Measurements from ENCODE around the gene RPN2. TPM values are rescaled to one million over a fixed set of nuclear protein-coding genes. Genes with fewer than 3 reads are reported as not detected.

The RPN2 gene
- total and polyA plus RNA-seq, 2 donors (not counting 3 experiments of a cell fraction or from before 2014, with no cell fraction given): 283 to 530 TPM

GRCh38 chr20:37238426-37238825, 59.3 kb downstream of the RPN2 start:
- intact Hi-C loops (cut with micrococcal nuclease) (no loop called here), dilution Hi-C loops (cut with MboI; ENCODE audit: extremely low pct_ligation_motif_present, low sequenced_read_pairs) (no loop called here)
- Histone ChIP-seq H2AFZ (ENCODE audit: low read depth, low read length) (no peak overlapping the region), H3K9ac (replicated peaks; ENCODE audit: extremely low read depth, insufficient read depth, low read length) (no peak overlapping the region), H3K4me2 (ENCODE audit: insufficient read depth, low read length) (no peak overlapping the region), H3K9me1 (replicated peaks; ENCODE audit: control insufficient read depth, extremely low read depth, insufficient read depth, low read length) (no peaks in the 10 kb centered on the region), H4K20me1 (replicated peaks; ENCODE audit: control insufficient read depth, extremely low read depth, insufficient read depth, low read length) (no peaks in the 10 kb centered on the region), H3K9me3 (replicated peaks; ENCODE audit: control insufficient read depth, insufficient read depth, low read length) (no peaks in the 10 kb centered on the region), H3K4me1 (ENCODE audit: control insufficient read depth, extremely low read depth, insufficient read depth, low read length) (no peaks in the 10 kb centered on the region), H3K36me3 (ENCODE audit: control insufficient read depth in 2 of 2, extremely low read depth in 1 of 2, insufficient read depth in 2 of 2, low read length in 2 of 2) (peaks cover 37 to 40% of the 10 kb centered on the region in 2 experiments), H3K79me2 (ENCODE audit: control insufficient read depth, insufficient read depth, low read length) (no peaks in the 10 kb centered on the region), H3K27me3 (ENCODE audit: control insufficient read depth in 2 of 2, insufficient read depth in 2 of 2, low read length in 2 of 2) (no peaks in the 10 kb centered on the region), H3K27ac (ENCODE audit: insufficient read depth, low read depth, low read length) (no peak overlapping the region), H3K4me3 (replicated peaks in 1 of 3; ENCODE audit: insufficient read depth in 1 of 3, low read depth in 1 of 3, low read length in 3 of 3) (no peak overlapping the region)
- no peak for FAIRE-seq
- ChIA-PET CTCF (interaction anchor here (0.6 kb wide), 1 partner anchor 11 kb away, joined by 3 read pairs; no protein-coding TSS in a partner anchor), POLR2A (no interaction called here)
- no peak for DNase-seq (ENCODE audit: low read depth, low spot score)
- TF ChIP-seq CTCF (IDR thresholded peaks at IDR 0.05; ENCODE audit: extremely low read depth in 1 of 2, insufficient read depth in 1 of 2, low read depth in 1 of 2, low read length in 2 of 2): no peak
- no peak for TF ChIP-seq FOS (IDR thresholded peaks at IDR 0.05; ENCODE audit: borderline replicate concordance, insufficient read depth, low read length)
- no peak for TF ChIP-seq MAX (IDR thresholded peaks at IDR 0.05; ENCODE audit: insufficient read depth, insufficient read length)
- TF ChIP-seq POLR2A (IDR thresholded peaks at IDR 0.05; ENCODE audit: low read depth, low read length): no peak
- no peak for TF ChIP-seq EZH2 (IDR thresholded peaks at IDR 0.05; ENCODE audit: borderline replicate concordance, low read depth, low read length, severe bottlenecking)
- TF ChIP-seq POLR2AphosphoS5 (IDR thresholded peaks at IDR 0.05; ENCODE audit: insufficient read depth, low read depth, low read length): no peak
- TF ChIP-seq GATA2 (IDR thresholded peaks at IDR 0.05; ENCODE audit: insufficient read depth, insufficient read length, low read depth, low read length): no peak
- TF ChIP-seq JUN (IDR thresholded peaks at IDR 0.05; ENCODE audit: borderline replicate concordance, insufficient read depth, insufficient read length, low read depth): no peak
- no peak for TF ChIP-seq MYC (IDR thresholded peaks at IDR 0.05; ENCODE audit: low read depth, low read length)
- BruUV-seq (replicated peaks): no TSS peak
